ENCODE results near the gene MYBPC1. TPM values are rescaled to one million over a fixed set of nuclear protein-coding genes. Genes with fewer than 3 reads are reported as not detected.
"Not testable (repeated sequence)": the region's sequence is repeated elsewhere in the genome, so short reads cannot be mapped to it uniquely, and the experiment has no call there.

The MYBPC1 gene
- total RNA-seq, 1 experiment from 2014 or later = not detected

DNA sequence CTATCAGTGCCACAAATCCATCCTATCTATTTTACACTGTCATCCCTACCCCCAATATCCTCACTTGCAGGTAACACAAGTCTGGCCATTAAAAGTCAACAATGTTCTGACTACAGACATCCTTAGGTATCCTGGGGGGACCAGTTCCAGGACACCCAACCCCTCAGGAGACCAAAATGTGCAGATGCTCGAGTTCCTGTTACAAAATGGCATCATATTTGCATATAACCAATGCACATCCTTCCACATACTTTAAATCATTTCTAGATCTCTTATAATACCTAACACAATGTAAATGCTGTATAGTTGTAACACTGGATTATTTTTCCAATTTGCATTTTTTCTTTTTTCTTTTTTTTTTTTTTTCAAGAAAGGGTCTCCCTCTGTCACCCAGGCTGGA, 137.5 kb downstream of the MYBPC1 start:
- no peaks in the 10 kb centered on the region for H3K9me3 ChIP-seq (replicated peaks)
- no peaks in the 10 kb centered on the region for H3K4me1 ChIP-seq (replicated peaks)
- H3K27me3 ChIP-seq (replicated peaks) = no peaks in the 10 kb centered on the region
- H3K36me3 ChIP-seq = no peaks in the 10 kb centered on the region
- H3K27ac ChIP-seq = no peak overlapping the region
- DNase-seq (ENCODE audit: low read depth in 1 of 2, low spot score in 2 of 2) = no peak
- no peak overlapping the region for H3K4me3 ChIP-seq

DNA sequence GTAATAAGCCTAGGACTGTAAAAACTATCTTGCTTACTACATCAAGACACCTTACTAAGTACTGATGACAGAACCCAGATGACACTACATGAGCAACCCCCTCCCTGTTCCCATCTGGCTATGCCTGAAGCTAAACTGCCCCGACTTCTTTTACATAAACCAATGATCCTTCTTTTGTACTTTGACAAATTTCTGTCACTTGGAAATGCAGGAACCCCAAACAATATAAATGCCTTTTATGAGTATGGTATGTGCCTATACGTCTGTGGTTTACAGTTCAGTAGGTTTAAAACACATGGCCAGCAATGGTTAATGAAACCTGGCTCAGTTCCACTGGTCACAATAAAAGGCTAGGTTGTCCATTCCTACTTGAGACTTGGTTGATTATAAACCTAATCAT, 138.4 kb downstream of the MYBPC1 start:
- DNase-seq (ENCODE audit: low read depth in 1 of 2, low spot score in 2 of 2) = no peak
- no peaks in the 10 kb centered on the region for H3K9me3 ChIP-seq (replicated peaks)
- no peaks in the 10 kb centered on the region for H3K36me3 ChIP-seq
- H3K27me3 ChIP-seq (replicated peaks) = no peaks in the 10 kb centered on the region
- no peak overlapping the region for H3K4me3 ChIP-seq
- H3K27ac ChIP-seq = no peak overlapping the region
- no peaks in the 10 kb centered on the region for H3K4me1 ChIP-seq (replicated peaks)

DNA sequence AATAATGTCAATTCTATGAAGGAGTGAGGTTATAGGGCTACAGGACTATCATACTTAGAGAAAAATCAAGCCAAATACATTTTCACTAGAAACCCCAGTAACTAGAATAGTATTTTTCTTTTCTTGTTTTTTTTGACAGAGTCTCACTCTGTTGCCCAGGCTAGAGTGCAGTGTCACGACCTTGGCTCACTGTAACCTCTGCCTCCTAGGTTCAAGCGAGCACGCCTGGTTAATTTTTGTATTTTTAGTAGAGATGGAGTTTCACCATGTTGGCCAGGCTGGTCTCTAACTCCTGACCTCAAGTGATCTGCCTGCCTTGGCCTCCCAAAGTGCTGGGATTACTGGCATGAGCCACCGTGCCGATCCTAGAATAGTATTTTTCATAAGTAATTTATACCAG, 139.7 kb downstream of the MYBPC1 start:
- H3K36me3 ChIP-seq; DNase-seq (ENCODE audit: low read depth in 1 of 2, low spot score in 2 of 2); H3K4me1 ChIP-seq (replicated peaks); H3K4me3 ChIP-seq; H3K27ac ChIP-seq; H3K27me3 ChIP-seq (replicated peaks); H3K9me3 ChIP-seq (replicated peaks): not testable (repeated sequence)

Other genes starting within 250 kb of the MYBPC1 start
- gene ARL1, start 187.2 kb upstream of the MYBPC1 start, total RNA-seq (2014; rRNA removed; shearing (Covaris generic)) = 46.6 and 67.4 TPM in 2 replicates
- not detected in 2 replicates for gene SPIC, start 119.6 kb upstream of the MYBPC1 start, total RNA-seq (2014; rRNA removed; shearing (Covaris generic))
- 30.1 and 44.8 TPM in 2 replicates for gene CHPT1, start 102.7 kb downstream of the MYBPC1 start, total RNA-seq (2014; rRNA removed; shearing (Covaris generic))
- gene SYCP3, start 144.5 kb downstream of the MYBPC1 start, total RNA-seq (2014; rRNA removed; shearing (Covaris generic)) = not detected in 2 replicates
- gene GNPTAB, start 236.0 kb downstream of the MYBPC1 start, total RNA-seq (2014; rRNA removed; shearing (Covaris generic)) = 14.8 and 15.9 TPM in 2 replicates